ENCODE measurements around the gene ZNF547. TPM values are rescaled to one million over a fixed set of nuclear protein-coding genes. Genes with fewer than 3 reads are reported as not detected.

The ZNF547 gene
- total RNA-seq, 1 donor from 2014 or later = 2.0 TPM

Other genes starting within 250 kb of the ZNF547 start
- not detected in 2 replicates for gene USP29, start 243.6 kb upstream of the ZNF547 start, total RNA-seq
- not detected in 2 replicates for gene ZIM3, start 218.3 kb upstream of the ZNF547 start, total RNA-seq
- gene DUXA, start 196.1 kb upstream of the ZNF547 start, total RNA-seq = not detected in 2 replicates
- gene ZNF264, start 172.1 kb upstream of the ZNF547 start, total RNA-seq = 28.5 and 33.6 TPM in 2 replicates
- gene AURKC, start 132.5 kb upstream of the ZNF547 start, total RNA-seq = 0.32 and 0.42 TPM in 2 replicates
- 9.4 and 10.9 TPM in 2 replicates for gene ZNF805, start 122.9 kb upstream of the ZNF547 start, total RNA-seq
- 42.0 and 44.9 TPM in 2 replicates for gene ZNF460, start 83.1 kb upstream of the ZNF547 start, total RNA-seq
- gene ZNF543, start 43.1 kb upstream of the ZNF547 start, total RNA-seq = 7.8 and 8.5 TPM in 2 replicates
- gene ZNF304, start 12.3 kb upstream of the ZNF547 start, total RNA-seq = 8.5 and 9.7 TPM in 2 replicates
- 6.4 and 6.8 TPM in 2 replicates for gene TRAPPC2B, start within 50 bp of the ZNF547 start, total RNA-seq
- 23.7 and 24.5 TPM in 2 replicates for gene ZNF548, start 26.3 kb downstream of the ZNF547 start, total RNA-seq
- gene ZNF17, start 47.6 kb downstream of the ZNF547 start, total RNA-seq = 13.6 and 15.0 TPM in 2 replicates
- gene ZNF749, start 71.8 kb downstream of the ZNF547 start, total RNA-seq = 13.1 and 13.6 TPM in 2 replicates
- gene VN1R1, start 93.6 kb downstream of the ZNF547 start, total RNA-seq = 0.17 and 0.20 TPM in 2 replicates
- gene ZNF772, start 114.0 kb downstream of the ZNF547 start, total RNA-seq = 3.3 and 4.5 TPM in 2 replicates
- 8.0 and 10.0 TPM in 2 replicates for gene ZNF419, start 124.2 kb downstream of the ZNF547 start, total RNA-seq
- gene ZNF773, start 136.4 kb downstream of the ZNF547 start, total RNA-seq = 9.6 and 10.0 TPM in 2 replicates
- gene ZNF549, start 163.8 kb downstream of the ZNF547 start, total RNA-seq = 6.1 and 7.8 TPM in 2 replicates
- gene ZNF550, start 196.3 kb downstream of the ZNF547 start, total RNA-seq = 7.7 and 9.3 TPM in 2 replicates
- gene ZNF416, start 215.4 kb downstream of the ZNF547 start, total RNA-seq = 6.1 and 6.4 TPM in 2 replicates
- gene ZIK1, start 220.6 kb downstream of the ZNF547 start, total RNA-seq = 5.5 and 7.0 TPM in 2 replicates
- 6.6 and 6.8 TPM in 2 replicates for gene ZNF530, start 236.3 kb downstream of the ZNF547 start, total RNA-seq